GM19043 (cell line): ENCODE results near the gene SKIC8.

ENCODE experiments used
- ATAC-seq: cut with Tn5 transposase; IDR thresholded peaks from one replicate; pipeline ENCODE4 v1.9.1; 2021; ENCODE audit warnings: low read depth; ENCODE audit not compliant: unreplicated experiment

The SKIC8 gene

DNA sequence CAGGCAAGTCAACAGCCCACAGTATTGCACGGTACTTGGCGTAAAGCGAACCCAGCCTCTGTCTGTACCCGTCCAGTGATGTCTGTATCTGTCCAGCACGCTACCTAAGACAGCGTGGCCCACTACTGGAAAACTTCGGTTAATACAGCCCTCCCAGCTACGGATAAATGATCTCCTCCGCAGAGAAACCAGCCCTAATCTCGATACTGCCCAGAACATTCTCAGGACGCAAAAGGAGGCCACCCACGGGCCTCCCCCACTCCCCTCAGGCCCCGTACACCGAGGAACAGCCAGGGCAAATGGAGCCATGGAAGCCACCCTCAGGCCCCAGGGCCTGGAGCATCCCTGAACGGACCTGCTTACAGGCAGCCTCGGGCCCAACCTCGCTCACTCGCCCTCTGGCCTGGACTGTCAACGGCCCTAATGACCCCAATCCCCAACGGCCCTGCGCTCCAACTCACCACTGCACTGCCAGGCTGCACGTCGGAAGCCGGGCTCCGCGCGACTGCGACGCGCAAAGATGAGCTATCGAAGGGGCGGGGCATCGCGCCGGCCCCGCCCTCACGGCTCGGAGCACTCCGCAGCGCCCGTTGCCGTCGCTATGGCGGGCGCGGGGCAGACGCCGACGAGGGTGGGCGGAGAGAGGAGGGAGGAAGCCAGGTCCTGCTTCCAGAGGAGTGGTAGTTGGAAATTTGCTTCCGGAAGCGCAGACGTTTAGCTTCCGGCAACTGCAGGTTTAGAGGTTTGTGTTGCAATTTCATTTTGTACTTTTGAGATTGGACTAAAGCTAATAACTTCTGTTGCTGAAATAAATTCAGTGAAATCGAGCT, at the start of gene SKIC8:
SKIC8 (minus strand) TSS at position 509 of the 830 bp plus-strand sequence. CDS start 3,923 bp downstream, outside the sequence.
- peak; percentile 76 for ATAC-seq

DNA sequence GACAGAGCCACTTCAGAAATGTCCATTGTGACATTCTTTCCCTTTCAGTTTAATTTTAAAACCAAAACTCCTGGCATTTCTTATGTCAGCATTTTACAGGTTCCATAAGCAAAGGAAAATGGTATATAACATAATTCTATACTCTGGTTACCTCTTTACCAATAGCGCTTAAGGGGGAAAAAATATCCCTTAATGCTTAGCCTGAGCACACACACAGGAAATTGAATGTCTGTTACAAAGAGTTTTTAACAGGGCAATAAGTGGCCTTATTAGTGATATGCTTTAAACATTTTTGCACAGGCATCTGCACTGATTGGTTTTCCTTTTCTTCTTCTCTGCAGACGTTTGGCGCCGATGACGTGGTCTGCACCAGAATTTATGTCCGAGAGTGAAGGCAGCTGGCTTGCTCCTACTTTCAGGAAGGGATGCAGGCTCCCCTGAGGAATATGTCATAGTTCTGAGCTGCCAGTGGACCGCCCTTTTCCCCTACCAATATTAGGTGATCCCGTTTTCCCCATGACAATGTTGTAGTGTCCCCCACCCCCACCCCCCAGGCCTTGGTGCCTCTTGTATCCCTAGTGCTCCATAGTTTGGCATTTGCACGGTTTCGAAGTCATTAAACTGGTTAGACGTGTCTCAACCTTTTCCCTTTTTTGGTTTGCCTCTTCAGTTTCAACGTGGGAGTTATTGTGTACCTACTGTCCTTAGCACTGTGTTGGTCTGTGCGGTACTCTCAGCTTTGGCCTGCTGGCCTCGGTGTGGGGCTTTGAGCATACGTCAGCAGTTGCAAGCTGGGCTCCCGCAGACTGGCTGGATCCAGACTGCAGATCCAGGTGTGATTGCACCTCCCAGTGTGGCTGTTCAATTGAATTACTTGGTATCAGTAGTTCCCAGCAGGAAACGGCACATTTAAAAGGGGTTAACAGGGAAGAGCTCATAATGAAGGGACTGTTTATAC, 48.5 kb upstream of the SKIC8 start:
- no peak for ATAC-seq

DNA sequence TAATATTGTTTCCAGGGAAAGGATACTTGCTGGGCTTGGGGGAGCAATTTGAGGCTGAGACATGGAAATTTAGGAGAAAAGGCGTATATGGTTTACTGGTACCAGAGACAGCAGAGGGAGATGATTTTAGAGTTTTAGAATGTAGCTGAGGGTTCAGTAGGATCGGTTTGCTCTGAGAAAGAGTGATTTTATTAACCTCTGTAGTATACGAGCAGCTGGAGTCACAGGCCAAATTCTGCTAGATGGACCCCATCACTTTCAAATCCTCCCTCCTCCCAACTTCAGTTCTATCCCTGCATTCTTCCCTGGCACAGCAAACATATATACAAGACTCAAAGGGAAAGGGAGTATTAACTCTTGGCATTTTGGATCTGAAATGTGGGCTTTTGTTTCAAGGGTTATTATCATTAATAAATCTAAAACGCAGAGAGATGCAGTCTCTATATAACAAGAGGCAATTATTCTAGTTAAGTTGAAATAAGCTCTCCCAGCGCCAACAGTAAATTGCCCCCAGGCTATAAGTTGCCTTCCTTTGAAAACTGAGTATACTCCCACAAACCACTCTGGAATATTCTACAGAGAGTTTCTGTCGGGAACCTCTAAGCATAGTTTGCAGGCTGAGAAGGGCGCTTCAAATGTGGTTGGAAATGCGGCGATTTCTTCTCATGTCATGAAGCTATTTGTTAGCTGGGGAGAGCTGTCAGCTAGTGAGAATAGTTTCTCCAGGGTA, 46.2 kb upstream of the SKIC8 start:
- no peak for ATAC-seq

DNA sequence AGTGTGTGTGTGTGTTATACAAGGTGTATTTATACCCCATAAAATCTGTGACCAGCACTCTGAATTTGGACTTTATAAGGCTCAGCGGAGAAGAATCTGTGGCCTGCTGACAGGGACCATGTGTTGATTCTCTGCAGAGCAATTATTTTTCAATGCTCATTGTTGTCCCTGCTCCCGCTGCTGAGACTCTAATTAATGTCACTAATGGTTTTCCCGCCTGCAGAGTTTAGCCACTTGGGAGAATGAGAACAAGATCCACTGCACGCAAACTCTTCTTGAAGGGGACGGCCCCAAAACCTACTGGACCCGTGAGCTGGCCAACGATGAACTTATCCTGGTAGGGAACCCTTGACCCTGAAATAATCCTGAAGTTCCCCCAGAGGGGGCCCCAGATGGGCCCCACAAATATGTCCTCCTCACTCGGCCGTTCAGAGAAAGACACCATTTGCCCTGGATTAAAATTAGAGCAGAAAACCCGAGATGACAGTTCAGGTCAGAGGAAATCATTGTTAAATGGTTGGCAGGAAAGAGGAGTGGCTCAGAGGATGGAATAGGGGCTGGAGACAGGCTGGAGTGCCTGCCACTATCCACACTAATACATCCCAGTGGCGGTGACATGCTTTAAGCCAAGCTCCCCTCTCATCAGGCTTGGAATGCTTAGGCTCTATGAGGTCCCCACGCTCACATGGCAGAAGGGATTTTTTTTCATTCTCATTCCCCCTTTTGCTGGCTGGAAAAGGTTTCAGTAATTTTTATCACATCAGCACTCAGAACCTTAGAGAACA, 44.1 kb upstream of the SKIC8 start:
- no peak for ATAC-seq

DNA sequence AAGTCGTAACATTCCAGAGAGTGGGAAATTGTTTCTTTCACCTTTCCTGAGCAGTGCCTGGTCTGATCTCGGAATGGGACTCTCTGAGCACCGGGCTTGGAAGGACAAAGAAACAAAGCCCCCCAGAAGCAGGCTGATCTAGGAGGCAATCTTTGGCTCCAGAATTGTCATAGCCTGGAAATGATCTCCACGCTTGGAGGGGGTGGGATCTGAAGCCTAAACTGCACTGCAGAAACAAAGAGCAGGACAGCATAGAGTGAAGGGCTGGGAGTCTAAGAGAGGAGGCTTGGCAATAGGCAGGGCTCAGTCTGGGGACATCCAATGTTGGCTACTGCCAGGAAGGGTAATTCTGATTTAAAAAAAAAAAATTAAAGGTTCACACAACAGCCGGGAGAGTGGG, 42.6 kb upstream of the SKIC8 start:
- no peak for ATAC-seq

DNA sequence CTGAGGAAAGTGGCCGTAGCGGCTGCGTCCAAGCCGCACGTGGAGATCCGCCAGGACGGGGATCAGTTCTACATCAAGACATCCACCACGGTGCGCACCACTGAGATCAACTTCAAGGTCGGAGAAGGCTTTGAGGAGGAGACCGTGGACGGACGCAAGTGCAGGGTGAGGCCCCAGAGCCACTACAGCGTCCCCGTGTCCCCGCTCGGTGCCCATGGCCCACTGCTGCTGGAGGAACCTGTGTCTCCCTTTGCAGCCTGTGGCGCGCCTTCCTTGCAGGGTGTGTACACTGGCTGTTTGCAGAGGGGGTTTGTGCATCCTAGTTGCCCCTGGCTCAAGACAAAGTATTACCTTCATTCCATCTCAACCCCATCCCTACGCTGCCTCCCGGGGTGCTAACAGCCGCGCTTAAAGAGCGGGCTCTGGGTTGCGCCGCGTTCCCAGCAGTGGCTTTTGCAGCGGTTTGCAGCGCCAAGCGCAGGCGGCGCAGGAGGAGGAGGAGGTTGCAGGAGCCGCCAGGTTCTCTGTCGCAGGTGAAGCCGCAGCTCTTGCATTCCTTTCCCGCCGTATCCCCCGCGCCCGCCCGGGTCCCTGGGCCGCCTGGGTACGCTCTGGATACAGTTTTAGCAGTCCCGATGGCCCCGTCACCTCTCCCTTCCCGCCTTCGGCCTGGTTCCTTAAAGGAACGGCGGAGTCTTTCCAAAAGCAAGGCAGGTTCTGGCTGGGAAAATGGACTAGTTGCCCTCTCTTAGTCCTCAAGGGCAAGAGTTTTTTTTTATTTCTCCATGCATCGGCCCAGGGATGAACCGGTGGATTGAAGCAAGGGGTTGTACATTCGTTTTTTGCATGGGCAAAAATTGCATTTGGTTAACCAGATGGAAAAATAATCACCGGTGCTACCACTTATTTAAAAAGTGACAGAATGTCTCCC, 41.9 kb upstream of the SKIC8 start:
- no peak for ATAC-seq

DNA sequence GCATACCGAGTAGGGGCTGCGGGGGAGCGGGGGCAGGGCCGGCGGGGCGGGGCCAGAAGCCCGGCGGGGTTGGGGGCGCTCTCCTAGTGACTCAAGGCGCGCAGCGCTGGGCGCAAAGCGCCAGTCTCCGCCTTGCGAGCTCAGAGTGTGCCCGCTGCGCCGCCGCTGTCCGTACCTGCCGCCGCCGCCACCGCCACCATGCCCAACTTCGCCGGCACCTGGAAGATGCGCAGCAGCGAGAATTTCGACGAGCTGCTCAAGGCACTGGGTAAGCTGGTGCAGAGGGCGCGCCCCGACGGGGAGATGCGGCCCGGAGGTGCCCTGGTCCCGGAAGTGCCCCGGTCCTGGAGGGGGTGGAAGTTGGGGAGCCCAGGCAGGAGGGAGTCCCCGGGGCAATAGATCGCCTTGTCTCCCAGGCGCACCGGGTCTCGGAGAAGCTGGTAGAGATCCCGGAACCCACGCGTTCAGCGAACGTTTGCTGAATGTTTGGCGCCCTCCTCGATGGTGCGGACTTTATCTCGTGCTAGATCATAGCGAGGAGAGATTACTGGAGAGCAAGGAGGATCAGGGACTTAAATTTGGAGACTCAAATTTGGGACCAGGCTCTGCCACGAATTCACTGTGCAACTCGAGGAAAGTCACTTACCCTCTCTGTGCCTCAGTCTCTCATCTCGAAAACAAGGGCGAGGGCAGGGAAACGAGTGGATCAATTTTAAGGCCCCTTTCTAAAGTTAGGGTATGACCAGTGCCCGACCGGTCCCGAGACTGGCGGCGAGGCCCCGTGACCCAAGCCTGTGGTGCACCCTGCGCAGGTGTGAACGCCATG, 41.0 kb upstream of the SKIC8 start, which contains the start of gene CRABP1:
CRABP1 (plus strand) TSS at position 123 of the 826 bp plus-strand sequence; CDS start at position 199, 76 bp downstream.
- ATAC-seq: no peak

DNA sequence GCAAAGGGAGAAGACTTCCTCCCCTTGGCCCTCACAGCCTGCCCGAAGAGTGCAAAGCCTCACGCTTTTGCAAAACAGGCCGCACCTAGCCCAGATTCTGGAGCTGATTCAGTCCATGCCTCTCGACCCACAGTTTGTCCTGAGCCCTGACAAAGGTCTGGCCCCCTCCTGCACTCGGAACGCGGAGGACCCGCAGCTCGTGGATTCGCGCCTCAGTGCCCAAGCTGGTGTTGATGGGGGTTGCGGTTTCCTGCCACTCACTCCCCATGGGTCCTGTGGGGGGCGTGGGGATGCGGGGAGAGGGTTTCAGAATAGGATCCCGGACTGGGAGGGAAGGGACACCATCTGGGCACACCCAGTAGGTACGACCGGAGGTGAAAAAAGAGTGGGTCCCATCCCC, 40.1 kb upstream of the SKIC8 start:
- no peak for ATAC-seq

DNA sequence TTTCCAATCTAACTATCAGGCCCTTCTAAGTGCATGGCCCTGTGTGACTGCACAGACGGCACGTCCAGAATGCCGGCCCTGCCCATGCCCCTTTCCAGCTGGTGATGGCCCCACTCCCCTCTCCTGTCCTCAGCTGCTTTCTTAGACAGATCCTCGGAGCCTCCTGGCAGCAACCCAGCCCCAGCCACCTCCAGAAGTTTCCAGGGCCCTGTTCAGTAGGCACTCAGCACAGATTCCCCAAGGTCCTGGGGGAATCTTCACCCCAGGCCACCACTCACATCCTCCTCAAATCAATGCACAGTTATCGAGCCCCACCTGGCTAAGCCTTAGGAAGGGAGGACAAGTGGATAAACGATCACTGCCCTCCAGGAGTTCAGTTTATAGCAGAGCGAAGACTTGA, 39.4 kb upstream of the SKIC8 start:
- ATAC-seq: no peak

DNA sequence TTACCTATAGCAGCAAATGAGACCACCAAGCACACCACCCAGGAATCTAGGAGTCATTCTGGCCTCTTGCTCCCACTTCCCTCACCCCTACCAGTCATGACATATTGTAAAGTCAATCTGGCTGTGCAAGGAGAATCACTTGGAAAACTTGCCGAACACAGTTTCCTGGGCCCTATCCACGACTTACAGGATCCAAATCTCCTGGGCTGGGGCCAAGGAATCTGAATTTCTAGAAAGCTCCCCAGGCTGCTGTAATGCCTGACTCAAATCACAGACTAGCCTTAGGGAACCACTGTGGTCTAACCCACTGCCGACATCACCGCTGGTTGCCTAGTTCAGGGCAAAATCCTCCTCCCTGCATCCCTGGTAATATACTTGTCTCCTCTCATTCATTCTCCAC, 36.6 kb upstream of the SKIC8 start:
- ATAC-seq: no peak

DNA sequence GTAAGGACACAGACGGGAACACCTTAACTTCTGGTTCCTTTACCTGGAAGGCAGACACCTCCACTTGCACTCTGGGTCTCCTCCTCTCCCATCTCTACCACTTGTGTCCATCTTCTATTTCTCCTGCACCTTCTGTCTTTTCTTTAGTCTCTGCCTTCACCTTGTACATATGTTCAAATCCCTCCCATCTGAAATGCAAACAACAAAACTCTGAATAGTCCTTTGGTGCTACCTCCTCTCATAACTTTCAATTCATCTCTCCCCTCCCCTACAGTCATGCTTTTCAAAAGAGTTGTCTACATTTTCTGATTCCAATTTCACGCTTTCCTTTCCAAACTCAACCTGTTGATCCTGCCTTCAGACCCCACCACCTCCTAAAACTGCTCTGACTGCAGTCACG, 35.4 kb upstream of the SKIC8 start:
- no peak for ATAC-seq

DNA sequence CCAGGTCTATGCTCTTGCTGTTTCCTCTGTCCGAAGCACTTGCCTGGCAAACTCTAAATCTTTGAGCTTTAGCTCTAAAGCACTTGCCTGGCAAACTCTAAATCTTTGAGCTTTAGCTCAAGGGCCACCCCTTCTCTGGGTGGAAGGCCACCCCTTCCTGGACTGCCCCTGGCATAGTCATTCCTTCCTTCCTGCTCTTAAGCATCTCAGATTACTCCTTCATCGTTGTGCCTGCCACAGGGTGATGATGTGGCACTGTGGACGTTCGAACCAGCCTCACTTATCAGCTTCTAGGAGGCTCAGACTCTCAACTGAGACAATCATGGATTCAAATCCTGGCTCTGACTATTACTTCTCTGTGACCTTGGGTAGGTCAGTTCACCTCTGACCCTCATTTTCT, 30.2 kb upstream of the SKIC8 start:
- no peak for ATAC-seq

DNA sequence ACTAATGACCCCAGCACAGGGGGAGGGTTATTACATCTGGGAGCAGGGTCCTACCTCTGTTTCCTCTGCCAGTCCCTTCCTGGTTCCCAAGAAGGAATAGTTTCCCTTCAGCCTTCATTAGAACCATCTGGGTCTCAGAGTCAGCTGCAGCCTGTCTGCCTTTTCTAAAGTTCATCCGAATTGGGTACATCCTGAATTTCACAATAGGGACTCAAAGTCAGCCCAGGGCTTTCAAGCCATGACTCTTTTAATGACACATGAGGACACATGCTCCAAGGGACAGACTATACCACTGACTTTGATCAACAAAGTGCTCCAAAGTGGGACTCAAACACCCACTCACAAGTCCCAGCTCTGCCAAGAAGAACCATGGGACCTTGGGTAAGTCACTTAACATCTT, 28.1 kb upstream of the SKIC8 start:
- no peak for ATAC-seq

DNA sequence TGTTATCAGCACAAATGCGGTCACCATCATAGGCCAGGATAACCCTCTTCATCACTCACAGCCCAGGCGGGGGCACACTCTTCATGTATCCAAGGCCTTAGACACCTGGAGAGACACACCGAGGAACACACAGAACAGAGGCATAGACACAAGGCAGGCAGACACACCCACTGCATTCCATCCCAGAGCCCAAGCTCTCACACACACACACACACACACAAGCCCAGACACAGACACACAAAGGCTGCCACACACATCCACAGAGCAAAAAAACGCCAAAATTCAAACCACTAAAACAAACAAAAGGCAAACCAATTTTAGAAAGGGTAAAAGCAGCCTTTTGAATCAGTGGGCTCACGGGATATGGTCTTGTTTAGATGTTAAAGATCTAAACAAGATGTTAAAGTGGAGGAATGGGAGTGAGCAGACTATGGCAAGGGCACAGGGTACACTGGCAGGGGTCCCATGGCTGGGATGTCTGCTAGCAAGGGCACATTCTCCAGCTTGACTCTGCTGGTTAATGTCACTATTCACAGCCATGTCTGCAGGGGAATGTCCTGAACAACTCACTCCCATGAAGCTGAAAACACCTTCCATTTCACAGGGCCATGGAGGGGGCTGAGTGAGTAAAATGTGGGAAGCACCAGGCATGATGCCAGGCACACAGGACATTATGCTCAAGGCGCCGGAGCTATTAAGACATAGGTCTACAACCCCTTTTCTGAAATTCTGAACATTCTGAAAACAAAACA, 25.9 kb upstream of the SKIC8 start:
- ATAC-seq: no peak

DNA sequence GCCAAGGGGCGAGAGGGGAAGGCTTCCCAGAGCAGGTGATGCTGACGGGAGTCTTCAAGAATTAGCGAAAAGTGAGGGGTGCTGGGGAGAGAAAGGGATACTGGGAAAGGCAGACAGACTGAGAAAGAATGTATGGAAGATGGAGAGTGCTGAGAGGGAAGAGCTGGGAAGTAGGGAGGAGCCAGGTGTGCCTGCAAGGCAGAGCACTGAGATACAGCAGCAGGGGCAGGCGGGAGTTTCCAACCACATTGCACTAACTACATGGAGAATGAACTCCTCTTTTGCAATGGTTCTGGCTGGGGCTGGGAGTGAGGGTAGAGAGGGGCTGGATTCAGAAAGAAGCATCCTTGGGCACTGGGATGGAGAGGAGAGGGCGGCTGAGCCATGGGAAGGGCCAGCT, 24.7 kb upstream of the SKIC8 start:
- no peak for ATAC-seq

DNA sequence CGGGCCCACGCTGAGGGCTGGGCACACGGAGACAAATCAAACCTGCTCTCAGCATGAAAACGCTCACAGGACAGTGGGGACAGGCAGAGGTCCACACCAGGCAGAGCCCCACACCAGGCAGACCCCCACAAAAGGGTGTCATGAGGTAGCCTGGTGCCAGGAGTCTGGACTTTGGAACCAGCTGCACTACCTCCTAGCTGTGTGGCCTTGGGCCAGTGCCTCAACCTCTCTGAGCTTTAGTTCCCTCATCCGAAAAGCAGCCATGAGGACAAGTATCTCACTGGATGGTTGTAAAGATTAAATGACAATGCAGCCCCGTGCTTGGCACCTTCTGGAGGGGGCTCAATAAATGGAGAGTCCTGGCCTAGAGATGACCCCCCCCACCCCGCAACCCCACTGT, 24.3 kb upstream of the SKIC8 start:
- ATAC-seq: no peak

DNA sequence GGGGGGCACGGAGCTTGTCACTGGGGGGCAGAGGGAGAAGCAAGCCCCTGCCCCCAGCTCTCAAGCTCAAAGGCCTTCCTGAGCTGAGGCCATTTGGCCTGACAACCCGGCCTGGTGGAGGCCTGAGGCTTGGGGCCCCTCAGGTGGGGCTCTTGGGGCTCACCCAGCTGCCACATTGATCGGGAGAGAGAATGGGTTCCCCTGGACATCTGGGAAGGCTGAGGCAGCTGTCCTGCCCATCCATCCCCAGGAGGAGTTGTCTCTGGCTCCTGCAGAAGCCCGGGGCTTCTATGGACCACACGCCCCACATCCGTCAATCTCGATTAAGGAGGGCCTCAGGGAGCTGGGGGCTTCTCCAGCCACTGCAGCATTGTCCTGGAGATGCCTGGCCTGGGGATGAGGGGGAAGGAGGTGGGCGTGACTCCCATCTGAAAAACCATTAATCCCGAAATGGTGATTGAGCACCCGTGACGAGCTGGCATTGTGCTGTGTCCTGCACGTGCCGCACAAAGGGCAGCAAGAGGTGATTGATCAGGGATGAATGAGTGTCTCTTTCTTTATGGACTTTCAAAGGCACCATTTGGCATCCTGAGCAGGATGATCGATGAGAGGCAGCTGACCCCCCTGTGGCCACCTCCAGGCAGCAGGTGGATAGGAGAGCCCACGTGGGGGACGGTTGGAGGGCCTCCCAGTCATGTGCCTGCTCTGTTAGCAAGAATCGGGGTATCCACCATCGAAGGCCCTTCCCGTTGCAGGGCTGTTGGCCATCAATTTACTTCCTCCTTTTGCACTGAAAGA, 23.5 kb upstream of the SKIC8 start:
- ATAC-seq: no peak
